GM18867 (cell line): ENCODE results near the gene OR7C2.

Source experiments
- ATAC-seq: cut with Tn5 transposase; IDR thresholded peaks from one replicate; pipeline ENCODE4 v1.9.1; 2021; ENCODE audit warnings: mild to moderate bottlenecking, moderate library complexity; ENCODE audit not compliant: unreplicated experiment

OR7C2 gene

DNA sequence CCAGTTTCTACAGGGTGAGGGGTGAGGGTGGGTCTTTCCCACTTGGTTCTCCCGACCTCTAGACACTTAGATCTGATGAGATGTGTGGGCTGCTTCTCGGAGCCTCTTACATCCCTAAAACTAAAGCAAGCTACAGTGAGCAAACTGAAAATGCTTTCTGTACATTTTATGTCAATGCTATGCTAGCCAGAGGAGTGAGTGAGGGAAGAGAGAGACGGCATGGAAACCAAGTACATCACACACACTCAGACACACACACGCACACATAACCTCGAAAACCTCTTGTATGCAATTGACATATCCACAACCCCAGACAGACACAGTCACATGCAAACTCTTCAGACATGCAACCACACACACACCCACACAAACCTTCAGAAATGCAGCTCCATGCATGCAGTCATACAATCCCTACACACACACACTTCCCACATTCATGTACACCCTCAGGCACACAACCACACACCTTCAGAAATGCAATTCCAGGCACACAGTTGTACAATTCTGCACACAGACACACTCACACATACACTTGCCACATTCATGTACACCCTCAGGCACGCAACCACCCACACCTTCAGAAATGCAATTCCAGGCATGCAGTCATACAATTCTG, 37.0 kb downstream of the OR7C2 start:
- no peak for ATAC-seq

DNA sequence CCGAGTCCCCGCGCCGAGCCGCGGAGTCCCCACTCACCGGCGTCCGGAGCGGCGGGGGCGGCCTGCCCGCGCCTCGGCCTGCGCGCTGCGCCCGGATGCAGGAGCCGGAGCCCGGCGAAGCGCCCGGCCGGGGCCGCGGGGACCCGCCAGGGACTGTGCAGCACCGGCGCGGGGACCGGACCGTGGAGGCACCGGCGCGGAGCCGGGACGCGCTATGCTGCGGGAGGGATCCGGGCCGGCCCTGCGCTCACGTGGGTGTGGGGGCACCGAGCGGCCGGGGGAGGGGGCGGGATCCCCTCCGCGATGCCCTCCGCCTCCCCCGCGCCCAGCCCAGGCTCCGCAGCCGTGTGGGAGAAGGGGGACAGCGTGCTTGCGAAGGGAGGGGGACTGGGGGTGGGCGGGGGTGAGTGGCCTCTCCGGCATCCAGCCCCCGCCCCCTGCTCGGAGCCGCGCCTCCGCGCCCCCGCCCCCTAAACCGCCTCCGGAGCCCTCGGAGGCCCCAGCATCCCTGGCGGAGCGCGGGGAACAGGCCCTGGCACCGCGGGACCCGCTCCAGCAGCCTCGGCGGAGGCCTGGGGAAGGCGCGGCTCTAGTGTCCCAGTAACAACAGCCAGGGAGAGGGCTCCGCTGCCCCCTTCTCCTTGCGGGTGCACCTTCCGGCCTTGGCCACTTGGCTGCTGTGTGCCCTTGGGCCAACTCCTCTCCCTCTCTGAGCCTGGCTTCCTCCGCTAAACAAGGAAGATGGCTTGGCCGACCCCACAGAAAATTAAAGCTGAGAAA, 38.4 kb downstream of the OR7C2 start, which contains the start of gene SLC1A6:
Gene SLC1A6 (minus strand): TSS at position 389 of the 780 bp plus-strand sequence. CDS start 6,954 bp downstream, outside the sequence.
- no peak for ATAC-seq

DNA sequence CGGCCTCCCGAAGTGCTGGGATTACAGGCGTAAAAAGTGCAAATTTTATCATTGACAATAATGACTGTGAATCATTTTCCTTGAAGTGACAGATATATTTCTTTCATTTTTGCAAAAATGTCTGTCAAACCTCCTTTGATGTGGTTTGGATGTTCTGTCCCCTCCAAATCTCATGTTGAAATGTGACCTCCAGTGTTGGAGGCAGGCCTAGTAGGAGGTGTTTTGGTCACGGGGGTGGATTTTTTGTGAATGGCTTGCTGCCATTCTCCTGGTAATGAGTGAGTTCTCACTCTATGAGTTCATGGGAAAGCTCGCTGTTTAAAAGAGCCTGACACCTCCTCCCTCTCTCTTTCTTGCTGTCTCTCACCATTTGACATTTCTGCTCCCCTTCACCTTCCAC, 43.8 kb downstream of the OR7C2 start:
- ATAC-seq = no peak
